HG03095 (cell line): ENCODE results near the gene MACO1.

Experiments used
- ATAC-seq: cut with Tn5 transposase; IDR thresholded peaks from one replicate; pipeline ENCODE4 v1.9.1; 2021; ENCODE audit warnings: moderate library complexity; ENCODE audit not compliant: unreplicated experiment

Gene MACO1

DNA sequence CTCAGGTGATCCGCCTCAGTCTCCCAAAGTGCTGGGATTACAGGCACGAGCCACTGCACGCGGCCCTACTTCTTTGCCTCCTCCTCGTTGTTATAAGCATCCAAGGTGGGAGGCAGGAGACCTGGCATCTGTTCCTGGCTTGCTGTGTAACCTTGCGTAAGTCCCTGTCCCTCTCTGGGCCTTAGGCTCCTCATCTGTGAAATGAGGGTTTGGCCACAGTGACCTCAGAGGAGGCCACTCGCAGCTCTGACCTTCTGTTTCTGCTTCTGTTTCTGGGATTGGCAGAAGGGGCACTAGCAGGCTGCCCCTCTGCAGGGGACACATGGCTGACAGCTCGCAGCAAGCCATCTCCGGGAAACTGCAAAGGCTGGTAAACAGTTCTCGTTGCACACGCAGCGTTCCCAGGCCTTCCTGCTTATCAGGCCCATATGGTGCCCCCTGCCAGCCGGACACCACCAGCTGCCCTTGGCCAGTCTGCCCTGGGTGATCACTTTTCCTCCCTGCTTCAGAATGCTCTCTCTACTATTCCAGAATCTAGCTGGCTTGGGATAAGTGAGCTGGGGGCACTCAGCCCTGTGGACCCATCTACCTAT, 110.1 kb downstream of the MACO1 start:
- no peak for ATAC-seq

GRCh38 chr1:25541425-25541824, 110.7 kb downstream of the MACO1 start:
- no peak for ATAC-seq

DNA sequence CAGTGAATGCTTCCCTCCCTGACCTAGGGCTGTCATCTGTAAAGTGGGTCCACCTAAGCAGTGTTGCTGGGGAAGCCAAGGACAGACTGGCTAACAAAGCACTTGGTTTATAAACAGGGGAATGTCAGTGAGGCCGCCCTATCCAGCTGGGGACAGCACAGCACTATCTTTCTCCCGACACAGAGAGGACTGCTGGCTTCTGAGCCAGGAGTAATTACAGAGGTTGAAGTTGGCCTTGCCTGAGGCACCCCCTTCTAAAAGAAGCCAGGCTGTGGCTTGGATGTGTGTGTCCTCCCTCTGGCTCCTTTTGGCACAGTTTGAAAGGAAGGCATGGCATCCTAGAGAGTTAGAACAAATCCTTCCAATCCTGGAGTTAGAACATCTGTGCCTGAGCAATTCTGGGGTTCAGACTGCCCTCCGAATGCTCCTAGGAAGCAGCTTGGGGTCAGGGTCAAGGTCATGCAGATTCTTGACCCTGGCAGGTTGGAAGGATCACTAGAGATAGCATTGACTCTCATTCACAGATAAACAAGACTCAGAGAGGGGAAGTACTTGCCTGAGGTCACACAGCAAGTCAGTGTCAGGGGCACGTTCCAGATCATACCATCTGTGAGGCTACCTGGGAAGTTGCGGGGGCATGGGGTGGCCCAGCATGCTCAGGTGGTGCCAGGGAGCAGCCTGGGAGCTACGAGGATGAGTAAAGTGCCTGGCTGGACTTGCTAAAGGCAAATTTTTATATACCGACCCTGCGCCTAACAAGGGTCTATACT, 111.4 kb downstream of the MACO1 start:
- ATAC-seq: no peak

- no peak for ATAC-seq
Observed at GRCh38 chr1:25543005-25543424, 112.3 kb downstream of the MACO1 start.

- peak; percentile 78 for ATAC-seq
Observed at GRCh38 chr1:25543425-25544242, 112.9 kb downstream of the MACO1 start, which contains the start of gene LDLRAP1. TSS of gene LDLRAP1 (plus strand) at chr1:25543606. CDS start at chr1:25543699, 93 bp downstream.

DNA sequence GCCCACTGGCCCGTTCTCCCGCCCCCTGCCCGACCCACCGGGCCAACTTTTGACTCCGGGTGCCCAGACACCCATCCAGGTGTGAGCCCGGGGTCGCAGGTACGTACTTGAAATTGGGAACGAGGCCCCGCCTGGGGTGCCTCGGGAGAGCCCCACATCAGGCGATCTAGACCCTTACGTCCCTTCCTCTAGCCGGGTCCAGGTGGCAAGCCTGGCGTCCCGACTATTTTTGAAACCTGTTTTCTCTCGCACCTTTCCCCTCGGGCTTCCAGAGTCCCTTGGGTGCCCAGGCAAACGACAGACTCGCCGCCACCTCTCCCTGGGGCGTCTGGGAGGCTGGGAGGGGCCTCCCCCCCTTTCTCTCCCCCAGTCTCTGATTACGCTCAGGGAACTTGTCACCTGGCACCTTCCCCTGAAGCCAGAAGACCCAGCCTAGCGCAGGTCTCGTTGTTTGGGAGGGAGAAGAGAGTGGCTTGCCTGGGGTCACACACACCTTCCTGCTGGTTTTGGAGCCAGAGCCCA, 113.6 kb downstream of the MACO1 start:
- no peak for ATAC-seq

DNA sequence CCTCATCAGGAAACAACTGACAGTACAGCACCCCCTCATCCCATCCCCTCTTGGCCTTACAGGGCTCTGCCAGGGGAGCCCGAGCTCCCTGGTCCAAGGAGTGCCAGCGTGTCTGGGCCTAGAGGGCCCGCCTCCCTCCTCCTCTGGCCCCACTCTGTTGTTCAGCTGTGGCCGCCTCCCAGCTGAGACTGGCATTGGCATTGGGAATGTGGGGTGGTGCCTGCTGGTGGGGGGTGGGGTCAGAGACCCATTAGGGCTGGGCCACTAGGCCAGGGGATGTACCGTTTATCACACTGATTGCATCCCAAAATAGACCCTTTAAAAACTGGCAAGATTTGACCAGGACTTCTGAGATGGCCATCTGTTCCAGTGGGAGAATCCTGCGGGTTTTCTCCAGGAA, 114.1 kb downstream of the MACO1 start:
- ATAC-seq: no peak

- no peak for ATAC-seq
Observed at GRCh38 chr1:25545767-25546166, 115.1 kb downstream of the MACO1 start.

DNA sequence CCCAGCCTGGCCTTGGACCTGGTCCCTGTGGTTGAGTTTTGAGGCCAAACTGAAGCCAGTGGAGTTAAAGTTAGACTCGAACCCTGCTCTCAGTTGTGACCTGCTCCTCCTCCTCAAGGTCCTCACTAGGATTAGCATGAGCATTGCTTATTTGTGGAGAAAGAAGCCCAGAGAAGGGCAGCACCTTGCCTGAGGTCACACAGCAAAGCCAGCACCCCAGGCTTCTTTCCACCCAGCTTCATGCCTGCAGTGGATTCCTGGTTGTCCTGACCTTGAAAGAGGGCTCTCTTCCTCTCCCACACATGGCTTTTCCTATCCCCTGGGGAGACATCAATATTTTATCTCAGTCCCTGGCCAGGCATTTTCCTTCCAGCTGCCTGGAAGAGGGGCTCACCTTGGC, 115.5 kb downstream of the MACO1 start:
- ATAC-seq: no peak

DNA sequence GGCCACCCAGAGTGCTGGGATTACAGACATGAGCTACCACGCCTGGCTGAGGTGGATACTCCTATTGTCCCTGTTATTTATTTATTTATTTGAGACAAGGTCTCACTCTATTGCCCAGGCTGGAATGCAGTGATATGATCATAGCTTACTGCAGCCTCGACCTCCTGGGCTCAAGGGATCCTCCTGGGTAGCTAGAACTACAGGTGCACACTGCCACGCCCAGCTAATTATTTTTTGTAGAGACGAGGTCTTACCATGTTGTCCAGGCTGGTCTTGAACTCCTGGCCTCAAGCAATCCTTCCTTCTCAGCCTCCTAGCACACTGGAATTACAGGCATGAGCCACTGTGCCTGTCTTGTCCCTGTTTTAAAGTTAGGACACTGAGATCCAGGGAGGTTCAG, 117.9 kb downstream of the MACO1 start:
- no peak for ATAC-seq

DNA sequence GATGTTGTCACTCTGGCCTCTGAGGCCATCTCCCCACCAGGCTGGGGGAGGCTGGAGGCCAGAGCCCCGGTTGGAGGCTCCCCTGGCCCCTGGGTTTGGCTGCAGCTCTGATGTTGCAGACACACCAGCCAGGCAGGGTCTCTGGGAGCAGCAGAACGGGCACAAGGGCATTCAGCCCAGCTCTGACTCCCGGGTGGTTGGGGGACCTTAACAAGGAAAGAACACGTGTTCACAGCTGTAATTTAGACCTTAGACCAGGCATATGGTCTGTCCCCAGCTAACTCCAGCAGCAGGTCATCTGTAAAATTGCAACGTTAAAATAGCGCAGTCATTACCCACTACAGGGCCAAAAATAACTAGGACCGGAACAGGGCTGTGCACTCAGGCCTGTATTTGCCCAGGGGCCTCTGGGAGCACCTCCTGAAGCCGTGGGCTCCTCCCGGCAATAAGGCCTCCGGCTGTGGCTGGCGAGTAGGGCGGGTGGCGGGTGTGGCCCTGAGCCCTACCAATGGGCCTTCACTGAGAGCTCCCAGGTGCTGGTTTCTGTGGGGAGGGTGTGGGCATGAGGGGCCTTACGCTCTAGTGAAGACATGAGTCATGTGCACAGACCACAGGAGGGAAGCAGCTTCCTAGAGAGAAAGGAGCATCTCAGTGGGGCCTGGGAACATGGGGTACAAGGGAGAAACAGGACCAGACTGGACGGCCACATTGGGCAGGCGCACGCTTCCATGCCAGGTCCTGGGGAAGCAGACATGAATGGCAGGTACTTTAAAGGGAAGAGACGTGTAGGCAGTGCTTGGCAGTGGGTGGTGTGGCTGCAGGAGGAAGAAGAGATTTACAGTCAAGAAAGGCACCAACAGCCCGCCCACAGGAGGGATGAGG, 118.8 kb downstream of the MACO1 start:
- ATAC-seq: peak; percentile 83
